NB4 (cell line): Measurements from ENCODE around the gene EIF4E3.

ENCODE experiments used
- CTCF ChIP-seq: IDR thresholded peaks from one replicate; pipeline ENCODE4 v1.5.1; 2012; ENCODE audit warnings: low read depth, low read length
- MAX ChIP-seq: IDR thresholded peaks from 2 replicates; pipeline ENCODE4 v1.6.1; 2011; ENCODE audit warnings: low read depth, low read length
- MYC ChIP-seq: IDR thresholded peaks from 2 replicates; pipeline ENCODE4 v1.6.1; 2011; ENCODE audit warnings: low read depth, low read length
- POLR2A ChIP-seq: IDR thresholded peaks from 2 replicates; pipeline ENCODE4 v1.6.1; 2011; ENCODE audit warnings: mild to moderate bottlenecking; ENCODE audit not compliant: insufficient read length; ENCODE audit errors: extremely low read depth

- no peak for TF ChIP-seq POLR2A
- TF ChIP-seq CTCF = no peak
- TF ChIP-seq MYC = no peak
- no peak for TF ChIP-seq MAX
Measured at GRCh38 chr3:71689291-71689690, 35.9 kb downstream of the EIF4E3 start.
